HCT116 (cell line): ENCODE measurements around the gene KIF26B. TPM values are rescaled to one million over a fixed set of nuclear protein-coding genes. Genes with fewer than 3 reads are reported as not detected.

Experiments used
- ATAC-seq: fragments of 200-7000 bp; cut with Tn5 transposase; 2 replicates; pipeline ENCODE4 v1.9.1; 2020; ENCODE audit warnings: mild to moderate bottlenecking, moderate library complexity
- BruUV-seq: library from RNA; stranded (reverse); fragments of 400-500 nt; replicated peaks from 2 replicates; lab custom pipeline; 2021; lab: Mats Ljungman, UMichigan
- CTCF ChIA-PET: fragments of 300-600 bp; sonication (Branson Sonifier 250); formaldehyde crosslinking; loops from one replicate; lab custom pipeline; 2021; ENCODE audit warnings: antibody characterized with exemption; lab: Charles Lee
- POLR2A ChIA-PET: fragments of 300-600, 350-600 bp; sonication (Branson Sonifier 250); formaldehyde crosslinking; loops from one replicate; lab custom pipeline; 2021; ENCODE audit warnings: antibody characterized with exemption; lab: Charles Lee
- RAD21 ChIA-PET, 2 experiments: fragments of 300-600 bp; sonication (Branson Sonifier 250); formaldehyde crosslinking; loops; one replicate each; lab custom pipeline; 2023; ENCODE audit warnings: low total read pairs in 2 of 2; ENCODE audit not compliant: uncharacterized antibody in 2 of 2, unreplicated experiment in 2 of 2, low non-redundant PET in 1 of 2; lab: Charles Lee
- DNase-seq: peaks from one replicate; pipeline ENCODE4 v3.0.0-alpha.2; 2010; ENCODE audit warnings: low read depth, low spot score
- H2AFZ ChIP-seq: fragments of 200-600 bp; shearing (Covaris generic), sonication (generic); 2 replicates; pipeline ENCODE4 v1.6.1; 2017; ENCODE audit warnings: low read depth, mixed run types, mixed read lengths, antibody characterized with exemption, low read length; ENCODE audit not compliant: poor library complexity, severe bottlenecking
- H3K27ac ChIP-seq: 2 replicates; pipeline ENCODE4 v1.5.1; 2012; ENCODE audit warnings: low read depth, low read length
- H3K27me3 ChIP-seq: fragments of 200-600 bp; sonication (generic); 2 replicates; pipeline ENCODE4 v1.6.1; 2016; ENCODE audit warnings: mixed run types, low read length, mixed read lengths; ENCODE audit not compliant: insufficient read depth
- H3K36me3 ChIP-seq, 2 experiments: fragments of 200-500 bp in 1 of 2; fragments of 200-600 bp in 1 of 2; sonication (Bioruptor generic) in 1 of 2; sonication (generic) in 1 of 2; 2 replicates each; pipeline versions ENCODE4 v1.5.1 to v1.6.1; 2014 to 2016; ENCODE audit warnings: low read length in 2 of 2, inconsistent platforms in 1 of 2, mixed read lengths in 1 of 2, mixed run types in 1 of 2; ENCODE audit not compliant: insufficient read depth in 2 of 2, control insufficient read depth in 1 of 2
- H3K4me1 ChIP-seq, 2 experiments: fragments of 200-600 bp in 1 of 2; sonication (generic) in 1 of 2; 2 replicates each; pipeline versions ENCODE4 v1.5.1 to v1.6.1; 2012 to 2017; ENCODE audit warnings: low read length in 2 of 2, inconsistent platforms in 1 of 2, mild to moderate bottlenecking in 1 of 2, mixed read lengths in 1 of 2, mixed run types in 1 of 2, moderate library complexity in 1 of 2; ENCODE audit not compliant: insufficient read depth in 2 of 2, control insufficient read depth in 1 of 2
- H3K4me2 ChIP-seq: fragments of 200-600 bp; sonication (generic); 2 replicates; pipeline ENCODE4 v1.6.1; 2017; ENCODE audit warnings: mixed run types, low read length, mixed read lengths
- H3K4me3 ChIP-seq, 2 experiments: fragments of 200-600 bp in 1 of 2; sonication (generic) in 1 of 2; replicated peaks in 1 of 2; 2 replicates each; pipeline ENCODE4 v1.5.1; 2011 to 2016; ENCODE audit warnings: low read length in 2 of 2, control low read depth in 1 of 2, low read depth in 1 of 2, mild to moderate bottlenecking in 1 of 2, mixed read lengths in 1 of 2, mixed run types in 1 of 2
- H3K79me2 ChIP-seq: fragments of 200-600 bp; sonication (generic); 2 replicates; pipeline ENCODE4 v1.6.1; 2017; ENCODE audit warnings: mild to moderate bottlenecking, mixed run types, low read length, moderate library complexity, mixed read lengths; ENCODE audit not compliant: insufficient read depth
- H3K9ac ChIP-seq: fragments of 200-600 bp; sonication (generic); 2 replicates; pipeline ENCODE4 v1.6.1; 2016; ENCODE audit warnings: low read length, mixed read lengths
- H3K9me2 ChIP-seq: fragments of 200-600 bp; sonication (generic), shearing (Covaris generic); 2 replicates; pipeline ENCODE4 v1.6.1; 2017; ENCODE audit warnings: mixed run types, mild to moderate bottlenecking, moderate library complexity; ENCODE audit not compliant: insufficient read depth
- H3K9me3 ChIP-seq, 2 experiments: fragments of 200-500 bp in 1 of 2; fragments of 200-600 bp in 1 of 2; sonication (Bioruptor generic) in 1 of 2; sonication (generic) in 1 of 2; 2 replicates each; pipeline ENCODE4 v1.6.1; 2014 to 2017; ENCODE audit warnings: low read length in 2 of 2, mixed read lengths in 2 of 2, inconsistent platforms in 1 of 2, low read depth in 1 of 2, mild to moderate bottlenecking in 1 of 2, mixed run types in 1 of 2, moderate library complexity in 1 of 2; ENCODE audit not compliant: control insufficient read depth in 1 of 2, insufficient read depth in 1 of 2
- H4K20me1 ChIP-seq: fragments of 200-600 bp; sonication (generic), shearing (Covaris generic); 2 replicates; pipeline ENCODE4 v1.6.1; 2017; ENCODE audit warnings: mixed run types, mild to moderate bottlenecking, moderate library complexity; ENCODE audit not compliant: insufficient read depth
- JUND ChIP-seq: IDR thresholded peaks from 2 replicates; pipeline ENCODE4 v1.6.1; 2012
- RAD21 ChIP-seq: IDR thresholded peaks from 2 replicates; pipeline ENCODE4 v1.6.1; 2012; ENCODE audit warnings: low read depth, mild to moderate bottlenecking
- TCF7L2 ChIP-seq: IDR thresholded peaks from 2 replicates; pipeline ENCODE4 v1.7.0; 2011; ENCODE audit warnings: borderline replicate concordance, inconsistent platforms; ENCODE audit not compliant: insufficient read depth, insufficient read length; ENCODE audit errors: extremely low read depth
- YY1 ChIP-seq: IDR thresholded peaks from 2 replicates; pipeline ENCODE4 v1.6.1; 2011; ENCODE audit warnings: low read length, low read depth, moderate library complexity, mild to moderate bottlenecking; ENCODE audit not compliant: insufficient replicate concordance; ENCODE audit errors: extremely low read depth
- intact Hi-C: fragments of 100-400 bp; cut with micrococcal nuclease; formaldehyde crosslinking; loops from 2 replicates; pipeline ENCODE4 v1.10.0; 2022
- total RNA-seq: library from RNA; stranded (reverse); gene quantifications from one replicate; pipeline ENCODE4 v1.2.1, GENCODE V29; 2021; ENCODE audit not compliant: unreplicated experiment
- TF ChIP-seq, protein P1 (sequence below), 3 experiments: fragments of 200-600 bp in 1 of 3; sonication (generic) in 1 of 3; IDR thresholded peaks in 2 of 3; conservative IDR thresholded peaks in 1 of 3; 2 replicates each; pipeline ENCODE4 v1.5.1; 2012 to 2017; ENCODE audit warnings: low read depth in 2 of 3, low read length in 2 of 3, antibody characterized with exemption in 1 of 3, borderline replicate concordance in 1 of 3, control low read depth in 1 of 3, mild to moderate bottlenecking in 1 of 3, mixed read lengths in 1 of 3, mixed run types in 1 of 3, moderate library complexity in 1 of 3; ENCODE audit not compliant: insufficient read depth in 1 of 3
- TF ChIP-seq, protein P2 (sequence below): IDR thresholded peaks from 2 replicates; pipeline ENCODE4 v1.6.1; 2012
- TF ChIP-seq, protein P3 (sequence below): IDR thresholded peaks from 2 replicates; pipeline ENCODE4 v1.6.1; 2012

Gene KIF26B
- total RNA-seq, 1 experiment from 2014 or later: 0.49 TPM

DNA sequence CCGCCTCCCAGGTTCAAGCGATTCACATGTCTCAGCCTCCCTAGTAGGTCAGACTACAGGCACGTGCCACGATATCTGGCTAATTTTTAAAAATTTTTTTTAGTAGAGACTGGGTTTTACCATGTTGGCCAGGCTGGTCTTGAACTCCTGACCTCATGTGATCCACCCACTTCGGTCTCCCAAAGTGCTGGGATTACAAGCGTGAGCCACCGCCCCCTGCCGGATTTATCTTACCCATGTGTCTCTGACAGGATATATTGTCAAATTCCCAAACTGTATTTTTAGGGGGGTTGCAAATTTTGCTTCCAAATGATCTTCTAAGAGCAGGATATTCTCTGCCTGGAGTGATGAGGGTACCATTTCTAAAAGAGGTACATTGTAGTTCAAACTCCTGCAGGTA, 74.3 kb downstream of the KIF26B start:
- Histone ChIP-seq H3K4me3 (no peak overlapping the region), H3K4me2 (no peak overlapping the region), H3K36me3 (no peaks in the 10 kb centered on the region), H3K79me2 (no peaks in the 10 kb centered on the region), H3K9me2 (no peaks in the 10 kb centered on the region), H4K20me1 (no peaks in the 10 kb centered on the region), H3K27ac (no peak overlapping the region), H3K9me3 (no peaks in the 10 kb centered on the region), H2AFZ (no peak overlapping the region), H3K27me3 (no peaks in the 10 kb centered on the region), H3K9ac (no peak overlapping the region), H3K4me1 (no peaks in the 10 kb centered on the region; a peak in 1 of 4 replicates)
- ChIA-PET CTCF (no interaction called here), RAD21 (no interaction called here), POLR2A (no interaction called here)
- intact Hi-C loops: no loop called here
- TF ChIP-seq RAD21 (0 out of 2 replicates have a peak, but pooled peaks have one; percentile 16), YY1 (no peak), JUND (no peak)
- TF ChIP-seq, protein P1, sequence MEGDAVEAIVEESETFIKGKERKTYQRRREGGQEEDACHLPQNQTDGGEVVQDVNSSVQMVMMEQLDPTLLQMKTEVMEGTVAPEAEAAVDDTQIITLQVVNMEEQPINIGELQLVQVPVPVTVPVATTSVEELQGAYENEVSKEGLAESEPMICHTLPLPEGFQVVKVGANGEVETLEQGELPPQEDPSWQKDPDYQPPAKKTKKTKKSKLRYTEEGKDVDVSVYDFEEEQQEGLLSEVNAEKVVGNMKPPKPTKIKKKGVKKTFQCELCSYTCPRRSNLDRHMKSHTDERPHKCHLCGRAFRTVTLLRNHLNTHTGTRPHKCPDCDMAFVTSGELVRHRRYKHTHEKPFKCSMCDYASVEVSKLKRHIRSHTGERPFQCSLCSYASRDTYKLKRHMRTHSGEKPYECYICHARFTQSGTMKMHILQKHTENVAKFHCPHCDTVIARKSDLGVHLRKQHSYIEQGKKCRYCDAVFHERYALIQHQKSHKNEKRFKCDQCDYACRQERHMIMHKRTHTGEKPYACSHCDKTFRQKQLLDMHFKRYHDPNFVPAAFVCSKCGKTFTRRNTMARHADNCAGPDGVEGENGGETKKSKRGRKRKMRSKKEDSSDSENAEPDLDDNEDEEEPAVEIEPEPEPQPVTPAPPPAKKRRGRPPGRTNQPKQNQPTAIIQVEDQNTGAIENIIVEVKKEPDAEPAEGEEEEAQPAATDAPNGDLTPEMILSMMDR (IDR thresholded peaks at IDR 0.05 in 2 of 3, conservative IDR thresholded peaks at IDR 0.05 in 1 of 3; ENCODE audit: borderline replicate concordance in 1 of 3, insufficient read depth in 1 of 3, low read depth in 2 of 3, low read length in 2 of 3): peak in 2 of 3 experiments; percentile 5 to 16; a peak in 1 of 6 replicates
- TF ChIP-seq, protein P2, sequence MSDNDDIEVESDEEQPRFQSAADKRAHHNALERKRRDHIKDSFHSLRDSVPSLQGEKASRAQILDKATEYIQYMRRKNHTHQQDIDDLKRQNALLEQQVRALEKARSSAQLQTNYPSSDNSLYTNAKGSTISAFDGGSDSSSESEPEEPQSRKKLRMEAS: no peak
- BruUV-seq: no TSS peak
- ATAC-seq: no peak; the same call in 1 of the 2 replicates
- no peak for DNase-seq

DNA sequence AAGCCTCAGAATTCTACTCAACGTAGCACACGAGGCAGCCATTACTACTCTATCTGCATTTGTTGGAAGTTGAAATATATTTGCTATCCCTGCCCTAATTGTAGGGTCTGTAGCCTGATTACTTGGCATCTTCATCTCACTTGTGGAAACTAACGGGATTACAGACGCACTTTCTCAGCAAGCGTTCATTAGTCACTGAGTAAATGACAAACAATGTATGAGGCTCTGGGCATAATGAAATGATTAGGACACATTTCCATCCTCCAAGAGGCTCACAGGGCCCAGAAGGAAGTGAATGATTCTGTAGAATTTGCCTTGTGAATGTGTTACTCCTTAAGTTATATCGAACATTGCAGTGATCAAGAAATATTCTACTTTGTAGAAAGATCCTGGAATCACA, 78.1 kb downstream of the KIF26B start:
- ATAC-seq (no peak), DNase-seq (no peak)
- Histone ChIP-seq H3K4me3 (no peak overlapping the region), H3K27ac (no peak overlapping the region), H3K4me1 (peaks cover 8 to 9% of the 10 kb centered on the region in 2 experiments; a peak in 2 of 4 replicates), H4K20me1 (no peaks in the 10 kb centered on the region), H3K4me2 (no peak overlapping the region), H3K9me2 (no peaks in the 10 kb centered on the region), H3K27me3 (no peaks in the 10 kb centered on the region), H3K9me3 (no peaks in the 10 kb centered on the region), H3K79me2 (no peaks in the 10 kb centered on the region), H3K9ac (no peak overlapping the region), H3K36me3 (no peaks in the 10 kb centered on the region), H2AFZ (no peak overlapping the region)
- intact Hi-C loops: no loop called here
- ChIA-PET RAD21 (no interaction called here), CTCF (no interaction called here), POLR2A (no interaction called here)
- BruUV-seq: no TSS peak
- TF ChIP-seq TCF7L2: no peak
- TF ChIP-seq, protein P3, sequence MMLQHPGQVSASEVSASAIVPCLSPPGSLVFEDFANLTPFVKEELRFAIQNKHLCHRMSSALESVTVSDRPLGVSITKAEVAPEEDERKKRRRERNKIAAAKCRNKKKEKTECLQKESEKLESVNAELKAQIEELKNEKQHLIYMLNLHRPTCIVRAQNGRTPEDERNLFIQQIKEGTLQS: no peak
